Endothelial cell of umbilical vein (primary cell): ENCODE results near the gene AUTS2. TPM values are rescaled to one million over a fixed set of nuclear protein-coding genes. Genes with fewer than 3 reads are reported as not detected.

Source experiments
- BruUV-seq: library from RNA; stranded (reverse); fragments of 400-500 nt; replicated peaks from 2 replicates; lab custom pipeline; 2021; lab: Mats Ljungman, UMichigan
- CTCF ChIA-PET: fragments of 300-600, 350-600 bp; sonication (Branson Sonifier 250); formaldehyde crosslinking; loops from one replicate; lab custom pipeline; 2021; ENCODE audit warnings: antibody characterized with exemption, inconsistent platforms; lab: Charles Lee
- POLR2A ChIA-PET: fragments of 300-600, 350-600 bp; sonication (Branson Sonifier 250); formaldehyde crosslinking; loops from one replicate; lab custom pipeline; 2021; ENCODE audit warnings: antibody characterized with exemption, inconsistent platforms; lab: Charles Lee
- DNase-seq: peaks from one replicate; pipeline ENCODE4 v3.0.0-alpha.2; 2011; ENCODE audit warnings: low read depth, low spot score
- FAIRE-seq: peaks from 2 replicates; lab custom pipeline; 2011; peaks lifted over from hg19 to GRCh38; lab: Jason Lieb, UNC
- H2AFZ ChIP-seq: 2 replicates; pipeline ENCODE4 v1.6.0; 2012; ENCODE audit warnings: low read depth, low read length, control low read depth, inconsistent platforms
- H3K27ac ChIP-seq: 2 replicates; pipeline ENCODE4 v1.5.1; 2011; ENCODE audit warnings: low read depth, mild to moderate bottlenecking, control low read depth, low read length, moderate library complexity; ENCODE audit not compliant: insufficient read depth
- H3K27me3 ChIP-seq, 2 experiments: 2 replicates each; pipeline versions ENCODE4 v1.6.0 to v1.6.1; 2011; ENCODE audit warnings: low read length in 2 of 2, mixed read lengths in 1 of 2; ENCODE audit not compliant: control insufficient read depth in 2 of 2, insufficient read depth in 2 of 2
- H3K36me3 ChIP-seq, 2 experiments: 2 replicates in 1 of 2; 3 replicates in 1 of 2; pipeline ENCODE4 v1.5.1; 2011; ENCODE audit warnings: low read length in 2 of 2, mild to moderate bottlenecking in 1 of 2, moderate library complexity in 1 of 2; ENCODE audit not compliant: control insufficient read depth in 2 of 2, insufficient read depth in 2 of 2; ENCODE audit errors: extremely low read depth in 1 of 2
- H3K4me1 ChIP-seq: 3 replicates; pipeline ENCODE4 v1.5.1; 2011; ENCODE audit warnings: mild to moderate bottlenecking, low read length; ENCODE audit not compliant: control insufficient read depth, insufficient read depth; ENCODE audit errors: extremely low read depth
- H3K4me2 ChIP-seq: 2 replicates; pipeline ENCODE4 v1.6.1; 2011; ENCODE audit warnings: low read length, control low read depth, mixed read lengths; ENCODE audit not compliant: insufficient read depth
- H3K4me3 ChIP-seq, 3 experiments: fragments of 200-600 bp in 1 of 3; sonication (generic), shearing (Covaris generic) in 1 of 3; replicated peaks in 1 of 3; 2 replicates each; pipeline ENCODE4 v1.5.1; 2011 to 2016; ENCODE audit warnings: control low read depth in 3 of 3, low read length in 3 of 3, mild to moderate bottlenecking in 2 of 3, inconsistent platforms in 1 of 3, low read depth in 1 of 3, moderate library complexity in 1 of 3; ENCODE audit not compliant: insufficient read depth in 1 of 3
- H3K79me2 ChIP-seq: 2 replicates; pipeline ENCODE4 v1.6.0; 2012; ENCODE audit warnings: low read length, inconsistent platforms; ENCODE audit not compliant: control insufficient read depth, insufficient read depth
- H3K9ac ChIP-seq: replicated peaks from 2 replicates; pipeline ENCODE3; 2011; ENCODE audit warnings: low read length, control low read depth; ENCODE audit not compliant: insufficient read depth; ENCODE audit errors: extremely low read depth
- H3K9me1 ChIP-seq: replicated peaks from 3 replicates; pipeline ENCODE4 v1.6.0; 2011; ENCODE audit warnings: mild to moderate bottlenecking, low read length; ENCODE audit not compliant: control insufficient read depth, insufficient read depth; ENCODE audit errors: extremely low read depth
- H3K9me3 ChIP-seq: replicated peaks from 2 replicates; pipeline ENCODE4 v1.5.1; 2012; ENCODE audit warnings: low read length, inconsistent platforms; ENCODE audit not compliant: control insufficient read depth, insufficient read depth
- H4K20me1 ChIP-seq: replicated peaks from 2 replicates; pipeline ENCODE3; 2011; ENCODE audit warnings: mild to moderate bottlenecking, low read length; ENCODE audit not compliant: control insufficient read depth, insufficient read depth; ENCODE audit errors: extremely low read depth
- FOS ChIP-seq: IDR thresholded peaks from 2 replicates; pipeline ENCODE4 v1.6.1; 2011; ENCODE audit warnings: mild to moderate bottlenecking, low read length, moderate library complexity, borderline replicate concordance; ENCODE audit not compliant: insufficient read depth
- GATA2 ChIP-seq: IDR thresholded peaks from 2 replicates; pipeline ENCODE4 v1.7.0; 2011; ENCODE audit warnings: low read depth, mild to moderate bottlenecking, moderate library complexity, mixed read lengths, low read length; ENCODE audit not compliant: insufficient read length, insufficient read depth
- MYC ChIP-seq: IDR thresholded peaks from one replicate; pipeline ENCODE4 v1.6.1; 2011; ENCODE audit warnings: mild to moderate bottlenecking, low read depth, low read length
- POLR2A ChIP-seq: IDR thresholded peaks from 2 replicates; pipeline ENCODE4 v1.6.1; 2012; ENCODE audit warnings: low read depth, mild to moderate bottlenecking, control low read depth, low read length
- POLR2AphosphoS5 ChIP-seq: IDR thresholded peaks from 2 replicates; pipeline ENCODE4 v1.6.1; 2012; ENCODE audit warnings: low read depth, mild to moderate bottlenecking, control low read depth, low read length, moderate library complexity; ENCODE audit not compliant: insufficient read depth
- dilution Hi-C: fragments of 300-500 bp; cut with MboI; formaldehyde crosslinking; loops from one replicate; pipeline ENCODE4 v1.15.0; 2019; ENCODE audit warnings: low sequenced_read_pairs; ENCODE audit not compliant: extremely low pct_ligation_motif_present
- intact Hi-C: fragments of 100-400 bp; cut with micrococcal nuclease; formaldehyde crosslinking; loops from one replicate; pipeline ENCODE4 v1.10.0; 2022
- polyA plus RNA-seq, 4 experiments: library from polyadenylated mRNA; depleted of rRNA in 3 of 4; stranded (reverse) in 3 of 4; unstranded in 1 of 4; fragments of >200 nt; gene quantifications; 2 replicates each; pipeline versions ENCODE4 v1.2.1 to v1.2.3, GENCODE V29; 2011 to 2012; ENCODE audit warnings: missing spikeins in 1 of 4
- total RNA-seq: library from RNA; stranded (reverse); gene quantifications from 2 replicates; pipeline ENCODE4 v1.2.3, GENCODE V29; 2021
- TF ChIP-seq, protein P1 (sequence below): IDR thresholded peaks from 2 replicates; pipeline ENCODE4 v1.6.1; 2011; ENCODE audit not compliant: insufficient read depth, insufficient read length

AUTS2 gene
- total and polyA plus RNA-seq, 2 donors (not counting 3 experiments of a cell fraction or from before 2014, with no cell fraction given): 0.59 to 8.0 TPM

DNA sequence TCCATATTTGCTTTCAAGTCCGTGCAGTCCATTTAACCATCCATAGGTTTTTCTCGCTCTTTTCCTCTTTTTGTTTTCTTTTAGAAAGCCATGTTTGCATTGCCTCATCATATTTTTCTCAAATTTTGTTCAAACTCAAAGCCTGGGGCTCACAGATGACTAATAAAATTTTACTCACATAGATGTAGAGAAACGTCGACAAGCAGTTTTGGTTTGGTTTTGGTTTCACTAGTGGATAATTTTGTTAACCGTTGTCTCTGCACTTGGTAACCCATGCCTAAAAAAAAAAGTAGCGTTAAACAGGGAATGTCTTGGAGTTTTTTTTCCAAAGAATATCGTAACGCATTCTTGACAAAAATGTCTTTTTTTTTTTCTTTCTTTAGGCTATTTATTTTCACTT, 1189.5 kb downstream of the AUTS2 start:
- H3K4me1 ChIP-seq: no peaks in the 10 kb centered on the region
- H2AFZ ChIP-seq: no peak overlapping the region
- H3K9me3 ChIP-seq: no peaks in the 10 kb centered on the region
- no peaks in the 10 kb centered on the region for H3K79me2 ChIP-seq
- dilution Hi-C loops: no loop called here
- H3K27ac ChIP-seq: no peak overlapping the region
- no peak overlapping the region for H3K4me2 ChIP-seq
- H3K9ac ChIP-seq: no peak overlapping the region
- CTCF ChIA-PET: no interaction called here
- no peaks in the 10 kb centered on the region for H3K36me3 ChIP-seq
- intact Hi-C loops: no loop called here
- no peaks in the 10 kb centered on the region for H4K20me1 ChIP-seq
- no peak for FAIRE-seq
- no peaks in the 10 kb centered on the region for H3K27me3 ChIP-seq
- POLR2A ChIA-PET: no interaction called here
- no TSS peak for BruUV-seq
- H3K9me1 ChIP-seq: no peaks in the 10 kb centered on the region
- DNase-seq: no peak
- H3K4me3 ChIP-seq: no peak overlapping the region
- no peak for TF ChIP-seq POLR2A
- no peak for TF ChIP-seq POLR2AphosphoS5
- no peak for TF ChIP-seq GATA2

DNA sequence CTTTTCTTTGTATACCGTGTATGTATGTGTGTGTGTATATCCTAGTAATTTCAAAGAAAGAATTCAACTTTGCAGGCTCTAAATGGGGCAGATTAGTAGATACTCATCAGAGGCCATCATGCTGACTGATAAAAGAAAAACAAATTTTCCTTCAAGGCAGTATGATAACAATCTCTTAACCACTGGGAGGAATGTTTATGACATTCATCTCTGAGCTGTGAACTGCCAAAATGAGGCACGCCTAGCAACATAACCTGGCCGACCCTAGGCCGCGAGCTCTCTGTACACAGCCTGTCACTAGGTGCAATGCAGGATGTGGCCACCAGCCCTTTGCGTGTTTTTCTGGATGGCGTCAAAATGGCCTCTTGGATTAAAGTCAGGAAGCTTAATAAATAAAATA, 1190.0 kb downstream of the AUTS2 start:
- intact Hi-C loops: no loop called here
- no peaks in the 10 kb centered on the region for H3K36me3 ChIP-seq
- H4K20me1 ChIP-seq: no peaks in the 10 kb centered on the region
- CTCF ChIA-PET: no interaction called here
- no peaks in the 10 kb centered on the region for H3K27me3 ChIP-seq
- no peak for FAIRE-seq
- H3K27ac ChIP-seq: no peak overlapping the region
- DNase-seq: no peak
- no peak overlapping the region for H2AFZ ChIP-seq
- no TSS peak for BruUV-seq
- no peaks in the 10 kb centered on the region for H3K9me1 ChIP-seq
- H3K79me2 ChIP-seq: no peaks in the 10 kb centered on the region
- H3K4me3 ChIP-seq: no peak overlapping the region
- dilution Hi-C loops: no loop called here
- no peak overlapping the region for H3K9ac ChIP-seq
- no peaks in the 10 kb centered on the region for H3K4me1 ChIP-seq
- TF ChIP-seq FOS (no peak), GATA2 (no peak), MYC (no peak), POLR2AphosphoS5 (no peak)
- TF ChIP-seq, protein P1, sequence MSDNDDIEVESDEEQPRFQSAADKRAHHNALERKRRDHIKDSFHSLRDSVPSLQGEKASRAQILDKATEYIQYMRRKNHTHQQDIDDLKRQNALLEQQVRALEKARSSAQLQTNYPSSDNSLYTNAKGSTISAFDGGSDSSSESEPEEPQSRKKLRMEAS: no peak
- POLR2A ChIA-PET: no interaction called here
- no peak overlapping the region for H3K4me2 ChIP-seq
- H3K9me3 ChIP-seq: no peaks in the 10 kb centered on the region
